GM19240 (cell line): ENCODE data around the gene ELMO1.

Experiments used
- DNase-seq: peaks from one replicate; pipeline ENCODE4 v3.0.0; 2011; ENCODE audit warnings: low spot score; ENCODE audit not compliant: insufficient read length

ELMO1 gene

GRCh38 chr7:36894190-36894589 lies 554.5 kb downstream of the ELMO1 start:
- DNase-seq, result no peak

GRCh38 chr7:36889182-36889581 lies 559.5 kb downstream of the ELMO1 start:
- DNase-seq, result no peak

- no peak for DNase-seq
These were observed 560.7 kb downstream of the ELMO1 start for GRCh38 chr7:36887969-36888368.

DNA sequence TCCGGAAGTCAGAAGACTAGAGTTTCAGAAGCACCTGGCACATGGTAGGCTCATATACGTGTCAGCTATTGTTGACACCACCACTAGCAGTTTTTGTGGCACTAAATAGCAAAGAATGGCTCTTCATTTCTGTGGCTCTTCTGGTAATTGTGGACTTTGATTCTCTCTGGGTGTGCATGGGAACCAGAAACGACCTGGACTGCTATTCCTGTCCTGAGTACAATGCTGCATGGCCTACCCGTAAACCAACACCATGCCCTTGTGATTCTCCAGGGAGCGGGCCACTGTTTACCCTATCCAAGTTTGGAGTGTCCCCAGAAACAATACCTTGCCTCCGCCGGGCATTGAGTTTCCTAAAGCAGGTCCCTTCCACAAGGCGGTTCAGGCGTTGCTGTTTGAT lies 561.4 kb downstream of the ELMO1 start:
- DNase-seq, result no peak

- no peak for DNase-seq
These were observed 563.8 kb downstream of the ELMO1 start for GRCh38 chr7:36884910-36885309.

- DNase-seq, result no peak
These were observed 564.3 kb downstream of the ELMO1 start for GRCh38 chr7:36884351-36884750.

DNA sequence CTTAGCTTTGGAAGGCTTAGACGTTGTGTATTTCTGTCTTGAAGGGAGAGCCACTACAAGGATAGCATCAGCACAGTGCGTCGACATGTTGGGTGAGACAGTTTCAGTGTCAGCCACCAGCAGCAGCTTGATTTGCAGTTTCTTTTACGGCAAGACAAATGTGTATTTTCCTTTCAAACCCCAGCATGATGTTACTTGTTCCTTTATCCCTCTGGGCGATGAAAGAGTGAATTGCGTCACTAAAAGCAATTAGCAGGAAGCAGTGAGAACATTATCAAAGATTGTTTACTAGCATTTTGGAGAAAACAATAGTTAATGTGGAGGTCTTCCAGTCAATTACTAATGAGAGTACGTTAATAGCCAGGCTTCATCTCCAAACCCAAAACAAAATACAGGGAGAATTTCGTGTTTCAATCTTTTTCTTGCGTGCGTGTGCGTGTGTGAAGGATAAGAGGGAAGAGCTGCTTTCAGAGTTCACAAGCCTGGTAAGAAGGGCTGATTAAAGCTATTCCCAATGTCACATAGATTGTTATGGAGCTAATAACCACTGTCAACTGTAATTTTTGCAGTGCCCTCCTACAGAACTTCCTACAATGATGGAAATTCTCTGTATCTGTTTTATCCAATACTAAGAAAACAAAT lies 567.3 kb downstream of the ELMO1 start:
- no peak for DNase-seq

DNA sequence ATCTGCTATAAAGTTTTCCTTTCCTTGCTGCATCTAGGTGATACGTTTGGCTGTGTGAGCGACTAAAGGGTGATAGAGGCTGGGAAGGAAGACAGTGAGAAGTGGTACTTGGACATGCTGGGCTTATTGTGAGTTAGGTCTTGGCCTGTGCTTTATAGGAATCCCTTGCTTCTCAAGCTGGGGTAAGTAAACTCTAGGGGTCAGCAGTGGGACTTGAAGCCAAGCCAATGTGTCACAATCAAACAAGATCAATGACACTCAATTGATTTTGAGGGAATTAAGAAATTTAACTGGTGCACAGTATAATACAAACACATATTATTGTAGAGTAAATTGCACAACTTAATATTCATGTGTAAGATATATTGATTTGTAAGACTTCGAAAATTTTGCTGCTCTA lies 568.6 kb downstream of the ELMO1 start:
- no peak for DNase-seq

- DNase-seq, result no peak
These were observed 569.6 kb downstream of the ELMO1 start for GRCh38 chr7:36879021-36879420.

DNA sequence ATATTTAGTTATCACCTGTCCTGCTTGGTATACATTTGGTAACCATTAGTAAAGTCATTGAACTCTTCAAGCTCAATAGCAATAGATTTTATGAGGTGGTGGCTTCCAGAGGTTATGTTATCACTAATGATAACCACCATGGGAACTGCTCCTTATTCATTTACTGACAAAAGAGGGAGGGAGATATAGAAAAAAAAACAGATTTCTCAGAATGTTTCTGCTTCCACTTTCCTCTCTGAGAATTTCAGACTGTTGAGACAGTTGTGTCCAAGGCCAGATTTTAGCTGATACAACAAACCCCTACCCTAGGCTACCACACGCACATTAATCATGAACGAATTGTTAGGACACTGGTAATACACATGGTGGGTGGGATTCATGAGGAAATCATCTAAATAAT lies 570.4 kb downstream of the ELMO1 start:
- no peak for DNase-seq

GRCh38 chr7:36875794-36876193 lies 572.9 kb downstream of the ELMO1 start:
- no peak for DNase-seq

DNA sequence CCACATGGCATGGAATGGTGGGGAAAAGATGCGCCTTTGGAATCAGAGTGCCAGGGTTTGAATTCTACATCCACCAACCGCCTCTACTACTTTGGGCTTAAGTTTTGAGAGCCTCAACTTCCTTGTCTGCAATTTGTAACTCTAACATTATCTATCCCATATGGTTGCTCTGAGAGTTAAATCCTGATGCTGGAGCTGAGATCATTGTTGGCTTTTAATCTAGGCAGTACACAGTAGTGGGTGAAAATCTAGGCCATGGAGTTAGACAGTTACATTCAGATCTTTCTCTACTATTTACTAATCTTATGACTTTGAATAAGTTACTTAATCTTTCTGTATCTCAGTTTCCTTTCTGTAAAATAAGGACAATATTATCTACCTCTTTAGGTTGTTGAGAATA lies 574.6 kb downstream of the ELMO1 start:
- no peak for DNase-seq

DNA sequence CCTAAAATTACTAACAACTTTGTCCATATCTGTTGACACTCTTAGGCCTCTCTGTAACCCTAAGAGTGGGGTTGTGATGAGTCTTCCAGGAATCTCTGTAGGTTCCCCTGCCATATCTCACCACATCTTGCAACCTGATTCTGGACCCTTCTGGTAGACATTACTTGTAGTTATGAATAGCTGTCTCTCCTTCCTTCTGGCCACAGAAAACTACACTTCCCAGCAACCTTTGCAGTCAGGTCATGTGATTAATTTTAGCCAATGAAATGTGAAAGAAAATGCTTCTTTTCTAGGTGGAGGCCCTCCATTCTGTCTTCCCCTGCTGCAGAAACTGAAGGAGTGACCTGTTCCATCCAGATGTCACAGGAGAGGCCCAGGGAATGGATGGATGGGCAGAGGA lies 576.8 kb downstream of the ELMO1 start:
- no peak for DNase-seq

- no peak for DNase-seq
These were observed 577.3 kb downstream of the ELMO1 start for GRCh38 chr7:36871355-36871738.

GRCh38 chr7:36870625-36871354 lies 577.9 kb downstream of the ELMO1 start:
- DNase-seq, result no peak

DNA sequence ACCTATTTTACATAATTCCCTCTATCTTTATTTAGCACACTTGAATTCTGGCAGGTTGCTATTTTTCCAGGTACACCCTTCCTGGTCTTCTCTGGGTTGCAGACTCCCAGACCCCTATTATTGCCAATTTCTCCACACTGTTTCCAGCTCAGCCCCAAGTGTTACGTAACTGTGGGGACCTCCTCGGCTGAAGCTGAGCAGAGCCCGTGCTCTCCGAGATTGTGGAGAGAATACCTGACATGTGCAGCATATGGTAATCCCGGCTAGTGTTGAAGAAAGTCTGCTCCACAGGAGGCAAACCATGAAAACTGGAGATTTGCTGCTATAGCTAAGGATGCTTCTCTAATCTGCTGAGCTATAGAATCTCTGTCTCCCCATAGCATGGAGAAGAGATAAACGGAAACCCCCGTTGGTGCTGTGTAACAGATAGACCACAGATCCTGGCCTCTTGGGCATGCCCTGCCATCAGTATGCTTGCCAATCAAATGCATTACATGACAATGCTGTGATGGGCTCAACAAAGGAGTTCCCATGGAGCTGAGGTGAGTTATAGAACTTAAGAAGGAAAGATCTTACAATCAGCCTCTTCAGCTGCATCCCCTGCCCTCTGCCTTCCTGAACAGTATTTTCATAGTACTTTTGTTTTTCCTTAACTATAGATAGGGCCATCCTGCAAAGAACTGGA lies 579.8 kb downstream of the ELMO1 start:
- no peak for DNase-seq

DNA sequence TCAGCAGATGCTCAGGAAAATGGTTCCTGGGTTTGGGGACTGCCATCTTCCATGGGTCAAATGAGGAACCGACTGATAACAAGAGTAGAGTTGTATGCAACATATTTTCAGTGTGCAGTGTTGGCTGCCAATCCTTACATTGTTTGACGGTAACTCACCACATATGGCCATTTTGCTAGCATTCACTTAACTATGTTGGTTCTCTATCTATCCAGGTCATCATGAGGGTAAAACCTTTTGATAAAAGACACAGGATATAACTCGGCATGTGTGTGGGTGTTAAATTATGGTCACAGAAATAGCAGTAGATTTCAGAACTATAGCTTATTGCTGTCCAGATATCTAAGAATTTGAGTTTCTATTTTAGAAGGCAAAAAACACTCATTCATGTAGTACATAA lies 583.6 kb downstream of the ELMO1 start:
- DNase-seq, result no peak

- DNase-seq, result no peak
These were observed 584.6 kb downstream of the ELMO1 start for GRCh38 chr7:36863901-36864701.

DNA sequence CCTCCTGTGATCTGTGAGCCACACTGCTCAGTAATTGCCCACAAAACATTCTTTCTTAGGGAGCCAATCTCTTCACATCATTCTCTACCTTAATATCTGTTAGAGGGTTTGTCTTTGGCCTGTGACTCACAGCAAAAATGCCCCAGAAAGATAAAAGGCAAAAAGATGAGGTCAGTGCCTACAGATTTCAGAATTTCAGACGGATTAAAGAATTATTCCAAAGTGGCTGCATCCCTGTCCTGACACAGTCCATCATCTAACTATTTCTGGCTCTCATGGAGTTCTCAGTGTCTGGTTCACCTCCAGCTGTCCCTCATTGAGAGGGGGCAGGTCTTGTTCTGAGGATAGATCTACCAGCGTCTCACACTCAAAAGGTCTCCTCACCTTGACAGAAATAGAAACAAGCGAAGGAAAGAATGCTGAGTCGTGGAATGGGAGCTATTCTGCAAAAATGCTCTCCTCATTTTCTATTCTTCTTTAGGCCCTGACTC lies 585.8 kb downstream of the ELMO1 start:
- no peak for DNase-seq

- DNase-seq, result no peak
These were observed 587.0 kb downstream of the ELMO1 start for GRCh38 chr7:36861656-36862055.

GRCh38 chr7:36860681-36861080 lies 588.0 kb downstream of the ELMO1 start:
- DNase-seq, result no peak

DNA sequence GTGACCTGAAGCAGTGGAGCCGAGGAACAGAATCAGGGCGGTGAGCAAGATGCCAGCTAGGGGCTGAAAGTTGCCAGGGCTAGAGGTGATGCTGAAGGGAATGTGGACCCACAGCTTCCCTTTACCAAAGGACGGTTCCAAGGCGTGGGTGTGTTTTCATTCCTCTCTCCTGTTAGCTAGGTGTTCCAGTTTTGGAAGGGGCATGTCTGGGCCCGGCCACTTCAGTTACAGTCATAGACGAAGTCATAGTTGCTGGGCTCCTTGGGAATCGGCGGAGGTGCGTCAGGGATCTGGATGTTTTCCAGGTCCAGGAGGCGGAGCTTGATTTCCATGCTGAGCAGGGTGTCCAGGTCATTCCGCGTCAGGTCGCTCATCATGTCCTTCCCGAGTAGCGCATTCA lies 593.3 kb downstream of the ELMO1 start:
- DNase-seq, result no peak
